ENCODE data around the gene LAMA3. TPM values are rescaled to one million over a fixed set of nuclear protein-coding genes. Genes with fewer than 3 reads are reported as not detected.

LAMA3 gene
- total RNA-seq, 1 experiment from 2014 or later: 8.1 TPM

- Histone ChIP-seq H3K4me1 (ENCODE audit: control insufficient read depth, insufficient read depth, low read length) (no peaks in the 10 kb centered on the region), H3K27ac (ENCODE audit: low read length) (no peak overlapping the region), H3K27me3 (ENCODE audit: control insufficient read depth, insufficient read depth, low read length) (no peaks in the 10 kb centered on the region; the same call in 1 of the 2 replicates), H3K9me3 (ENCODE audit: control insufficient read depth, insufficient read depth, low read depth, low read length) (no peaks in the 10 kb centered on the region), H3K36me3 (ENCODE audit: control insufficient read depth, insufficient read depth, low read length) (no peaks in the 10 kb centered on the region), H3K4me3 (ENCODE audit: low read depth in 2 of 2, low read length in 2 of 2) (no peak overlapping the region)
- POLR2A ChIA-PET: no interaction called here
- BruUV-seq (replicated peaks): no TSS peak
- DNase-seq (ENCODE audit: low read depth, low spot score) (no peak), ATAC-seq (no peak)
- intact Hi-C loops (cut with micrococcal nuclease; ENCODE audit: unreplicated experiment) (no loop called here), in situ Hi-C loops (cut with HindIII; ENCODE audit: low pct_unique_long_range_greater_than_20kb, low sequenced_read_pairs) (no loop called here)
- no peak for TF ChIP-seq REST (IDR thresholded peaks at IDR 0.05; ENCODE audit: insufficient read depth in 1 of 2, low read depth in 2 of 2, low read length in 1 of 2)
- no peak for TF ChIP-seq SIN3A (IDR thresholded peaks at IDR 0.05; ENCODE audit: borderline replicate concordance, insufficient read depth, low read depth, low read length)
- no peak for TF ChIP-seq TCF7L2 (IDR thresholded peaks at IDR 0.05; ENCODE audit: low read depth, low read length)
- TF ChIP-seq CTCF (IDR thresholded peaks at IDR 0.05): no peak
- no peak for TF ChIP-seq POLR2AphosphoS5 (IDR thresholded peaks at IDR 0.05; ENCODE audit: low read depth, low read length)
- CTCF ChIA-PET: interaction anchor here (1.3 kb wide), 1 partner anchor 62 kb away, joined by 4 read pairs; no protein-coding TSS in a partner anchor
Measured at GRCh38 chr18:23641143-23641720, 48.0 kb upstream of the LAMA3 start.

GRCh38 chr18:23641937-23642666 lies 47.2 kb upstream of the LAMA3 start:
- ATAC-seq: no peak

More at GRCh38 chr18:23641937-23642666, 47.2 kb upstream of the LAMA3 start:
- ChIA-PET POLR2A (no interaction called here), CTCF (interaction anchor here (1.3 kb wide), 1 partner anchor 61 kb away, joined by 4 read pairs; no protein-coding TSS in a partner anchor)
- intact Hi-C loops (cut with micrococcal nuclease; ENCODE audit: unreplicated experiment) (no loop called here), in situ Hi-C loops (cut with HindIII; ENCODE audit: low pct_unique_long_range_greater_than_20kb, low sequenced_read_pairs) (no loop called here)
- Histone ChIP-seq H3K36me3 (ENCODE audit: control insufficient read depth, insufficient read depth, low read length) (no peaks in the 10 kb centered on the region), H3K4me3 (ENCODE audit: low read depth in 2 of 2, low read length in 2 of 2) (no peak overlapping the region), H3K27me3 (ENCODE audit: control insufficient read depth, insufficient read depth, low read length) (no peaks in the 10 kb centered on the region; the same call in 1 of the 2 replicates), H3K9me3 (ENCODE audit: control insufficient read depth, insufficient read depth, low read depth, low read length) (no peaks in the 10 kb centered on the region), H3K27ac (ENCODE audit: low read length) (no peak overlapping the region), H3K4me1 (ENCODE audit: control insufficient read depth, insufficient read depth, low read length) (no peaks in the 10 kb centered on the region)
- no peak for DNase-seq (ENCODE audit: low read depth, low spot score)
- TF ChIP-seq CTCF (IDR thresholded peaks at IDR 0.05) (no peak), TCF7L2 (IDR thresholded peaks at IDR 0.05; ENCODE audit: low read depth, low read length) (no peak), SIN3A (IDR thresholded peaks at IDR 0.05; ENCODE audit: borderline replicate concordance, insufficient read depth, low read depth, low read length) (no peak), POLR2AphosphoS5 (IDR thresholded peaks at IDR 0.05; ENCODE audit: low read depth, low read length) (no peak), REST (IDR thresholded peaks at IDR 0.05; ENCODE audit: insufficient read depth in 1 of 2, low read depth in 2 of 2, low read length in 1 of 2) (no peak)
- no TSS peak for BruUV-seq (replicated peaks)

Data from Panc1 (cell line).